ENCODE measurements around the gene CDC42BPA.
"Not testable (repeated sequence)": the region's sequence is repeated elsewhere in the genome, so short reads cannot be mapped to it uniquely, and the experiment has no call there.

CDC42BPA gene

GRCh38 chr1:227167276-227168101 is 150.8 kb downstream of the CDC42BPA start:
- DNase-seq (ENCODE audit: low spot score in 2 of 2): no peak
- Histone ChIP-seq H3K4me3 (no peak overlapping the region), H3K9me3 (no peaks in the 10 kb centered on the region), H3K36me3 (replicated peaks) (no peaks in the 10 kb centered on the region; the same call in 1 of the 2 replicates), H3K4me1 (0 out of 2 replicates have a peak, but pooled peaks cover 2% of the 10 kb centered on the region), H3K27me3 (ENCODE audit: low read depth) (no peaks in the 10 kb centered on the region)
- in situ Hi-C loops (cut with MboI; ENCODE audit: low sequenced_read_pairs): no loop called here

GRCh38 chr1:227166559-227166958 is 151.7 kb downstream of the CDC42BPA start:
- no peaks in the 10 kb centered on the region for H3K9me3 ChIP-seq
- in situ Hi-C loops (cut with MboI; ENCODE audit: low sequenced_read_pairs): no loop called here

GRCh38 chr1:227161470-227161869 is 156.8 kb downstream of the CDC42BPA start:
- no peak for DNase-seq (ENCODE audit: low spot score in 2 of 2)
- H3K27me3 ChIP-seq (ENCODE audit: low read depth): no peaks in the 10 kb centered on the region
- no peaks in the 10 kb centered on the region for H3K4me1 ChIP-seq
- H3K9me3 ChIP-seq: no peaks in the 10 kb centered on the region
- no peak overlapping the region for H3K4me3 ChIP-seq
- H3K36me3 ChIP-seq (replicated peaks): no peaks in the 10 kb centered on the region; the same call in 1 of the 2 replicates
- in situ Hi-C loops (cut with MboI; ENCODE audit: low sequenced_read_pairs): no loop called here

More at GRCh38 chr1:227166559-227166958, 151.7 kb downstream of the CDC42BPA start:
- no peak for DNase-seq (ENCODE audit: low spot score in 2 of 2)
- 0 out of 2 replicates have a peak, but pooled peaks cover 2% of the 10 kb centered on the region for H3K4me1 ChIP-seq
- H3K36me3 ChIP-seq (replicated peaks): no peaks in the 10 kb centered on the region; the same call in 1 of the 2 replicates
- no peaks in the 10 kb centered on the region for H3K27me3 ChIP-seq (ENCODE audit: low read depth)
- H3K4me3 ChIP-seq: no peak overlapping the region

- DNase-seq (ENCODE audit: low spot score in 2 of 2): no peak
- Histone ChIP-seq H3K9me3 (no peaks in the 10 kb centered on the region), H3K4me3 (no peak overlapping the region), H3K4me1 (no peaks in the 10 kb centered on the region), H3K36me3 (replicated peaks) (no peaks in the 10 kb centered on the region; the same call in 1 of the 2 replicates), H3K27me3 (ENCODE audit: low read depth) (no peaks in the 10 kb centered on the region)
- in situ Hi-C loops (cut with MboI; ENCODE audit: low sequenced_read_pairs): no loop called here
Observed at GRCh38 chr1:227156520-227156919, 161.8 kb downstream of the CDC42BPA start.

GRCh38 chr1:227155688-227156087 is 162.6 kb downstream of the CDC42BPA start:
- Histone ChIP-seq H3K4me3 (no peak overlapping the region), H3K36me3 (replicated peaks) (no peaks in the 10 kb centered on the region; the same call in 1 of the 2 replicates), H3K27me3 (ENCODE audit: low read depth) (no peaks in the 10 kb centered on the region), H3K4me1 (no peaks in the 10 kb centered on the region), H3K9me3 (no peaks in the 10 kb centered on the region)
- DNase-seq (ENCODE audit: low spot score in 2 of 2): no peak
- in situ Hi-C loops (cut with MboI; ENCODE audit: low sequenced_read_pairs): no loop called here

GRCh38 chr1:227155004-227155403 is 163.3 kb downstream of the CDC42BPA start:
- no peak for DNase-seq (ENCODE audit: low spot score in 2 of 2)
- H3K27me3 ChIP-seq (ENCODE audit: low read depth): no peaks in the 10 kb centered on the region
- in situ Hi-C loops (cut with MboI; ENCODE audit: low sequenced_read_pairs): no loop called here
- H3K36me3 ChIP-seq (replicated peaks): no peaks in the 10 kb centered on the region; the same call in 1 of the 2 replicates
- H3K9me3 ChIP-seq: no peaks in the 10 kb centered on the region
- no peak overlapping the region for H3K4me3 ChIP-seq
- H3K4me1 ChIP-seq: no peaks in the 10 kb centered on the region

GRCh38 chr1:227152525-227152924 is 165.8 kb downstream of the CDC42BPA start:
- DNase-seq (ENCODE audit: low spot score in 2 of 2): no peak
- in situ Hi-C loops (cut with MboI; ENCODE audit: low sequenced_read_pairs): no loop called here
- Histone ChIP-seq H3K27me3 (ENCODE audit: low read depth) (no peaks in the 10 kb centered on the region), H3K4me3 (no peak overlapping the region), H3K9me3 (no peaks in the 10 kb centered on the region), H3K4me1 (no peaks in the 10 kb centered on the region), H3K36me3 (replicated peaks) (no peaks in the 10 kb centered on the region)

GRCh38 chr1:227140376-227140775 is 177.9 kb downstream of the CDC42BPA start:
- Histone ChIP-seq H3K4me1 (peaks cover 6% of the 10 kb centered on the region; the same call in 1 of the 2 replicates), H3K36me3 (replicated peaks) (peaks cover 9% of the 10 kb centered on the region; the same call in 1 of the 2 replicates), H3K9me3 (no peaks in the 10 kb centered on the region), H3K4me3 (no peak overlapping the region), H3K27me3 (ENCODE audit: low read depth) (no peaks in the 10 kb centered on the region)
- in situ Hi-C loops (cut with MboI; ENCODE audit: low sequenced_read_pairs): no loop called here
- no peak for DNase-seq (ENCODE audit: low spot score in 2 of 2)

- peaks cover 7% of the 10 kb centered on the region; the same call in 1 of the 2 replicates for H3K36me3 ChIP-seq (replicated peaks)
- H3K9me3 ChIP-seq: no peaks in the 10 kb centered on the region
- no peak for DNase-seq (ENCODE audit: low spot score in 2 of 2)
- in situ Hi-C loops (cut with MboI; ENCODE audit: low sequenced_read_pairs): no loop called here
- H3K27me3 ChIP-seq (ENCODE audit: low read depth): no peaks in the 10 kb centered on the region
- H3K4me1 ChIP-seq: peaks cover 6% of the 10 kb centered on the region; the same call in 1 of the 2 replicates
- no peak overlapping the region for H3K4me3 ChIP-seq
Observed at GRCh38 chr1:227136210-227136820, 182.0 kb downstream of the CDC42BPA start.

GRCh38 chr1:227134686-227135314 is 183.5 kb downstream of the CDC42BPA start:
- H3K4me3 ChIP-seq: no peak overlapping the region
- no peaks in the 10 kb centered on the region for H3K9me3 ChIP-seq
- peaks cover under 1% of the 10 kb centered on the region; the same call in 1 of the 2 replicates for H3K4me1 ChIP-seq
- DNase-seq (ENCODE audit: low spot score in 2 of 2): no peak
- H3K27me3 ChIP-seq (ENCODE audit: low read depth): no peaks in the 10 kb centered on the region
- in situ Hi-C loops (cut with MboI; ENCODE audit: low sequenced_read_pairs): no loop called here
- H3K36me3 ChIP-seq (replicated peaks): peaks cover 10% of the 10 kb centered on the region; the same call in 1 of the 2 replicates

GRCh38 chr1:227132695-227133094 is 185.6 kb downstream of the CDC42BPA start:
- in situ Hi-C loops (cut with MboI; ENCODE audit: low sequenced_read_pairs); H3K27me3 ChIP-seq (ENCODE audit: low read depth): not testable (repeated sequence)
- peaks cover 11% of the 10 kb centered on the region; the same call in 1 of the 2 replicates for H3K36me3 ChIP-seq (replicated peaks)

GRCh38 chr1:227131193-227131592 is 187.1 kb downstream of the CDC42BPA start:
- H3K9me3 ChIP-seq: no peaks in the 10 kb centered on the region
- no peaks in the 10 kb centered on the region for H3K27me3 ChIP-seq (ENCODE audit: low read depth)
- peak in 1 of 2 experiments; percentile 34 for DNase-seq (ENCODE audit: low spot score in 2 of 2)
- H3K4me1 ChIP-seq: no peaks in the 10 kb centered on the region
- peaks cover 11% of the 10 kb centered on the region; the same call in 1 of the 2 replicates for H3K36me3 ChIP-seq (replicated peaks)
- in situ Hi-C loops (cut with MboI; ENCODE audit: low sequenced_read_pairs): no loop called here
- H3K4me3 ChIP-seq: no peak overlapping the region

More at GRCh38 chr1:227132695-227133094, 185.6 kb downstream of the CDC42BPA start:
- not testable (repeated sequence) for DNase-seq (ENCODE audit: low spot score in 2 of 2); H3K4me3 ChIP-seq; H3K9me3 ChIP-seq; H3K4me1 ChIP-seq

GRCh38 chr1:227127891-227128290 is 190.4 kb downstream of the CDC42BPA start:
- H3K27me3 ChIP-seq (ENCODE audit: low read depth): no peaks in the 10 kb centered on the region
- H3K4me3 ChIP-seq: no peak overlapping the region
- no peak for DNase-seq (ENCODE audit: low spot score in 2 of 2)
- in situ Hi-C loops (cut with MboI; ENCODE audit: low sequenced_read_pairs): no loop called here
- H3K9me3 ChIP-seq: no peaks in the 10 kb centered on the region
- no peaks in the 10 kb centered on the region for H3K4me1 ChIP-seq
- peaks cover 11% of the 10 kb centered on the region; the same call in 1 of the 2 replicates for H3K36me3 ChIP-seq (replicated peaks)

Data from HAP-1 (cell line).